Lower leg skin (tissue), 3 donors: ENCODE data around the gene UBE2V1.
"Not testable (repeated sequence)": the region's sequence is repeated elsewhere in the genome, so short reads cannot be mapped to it uniquely, and the experiment has no call there.

Experiments used
- CTCF ChIP-seq, 3 donors: fragments of 450-650 bp; IDR thresholded peaks; one replicate each; pipeline ENCODE4 v1.5.1; 2016; ENCODE audit warnings: antibody characterized with exemption in 3 of 3, mild to moderate bottlenecking in 3 of 3, moderate library complexity in 2 of 3
- POLR2A ChIP-seq, 2 donors: fragments of 450-650 bp; IDR thresholded peaks; one replicate each; pipeline ENCODE4 v1.6.1; 2016 to 2017; ENCODE audit warnings: antibody characterized with exemption in 2 of 2, mild to moderate bottlenecking in 1 of 2, moderate library complexity in 1 of 2

- not testable (repeated sequence) for TF ChIP-seq CTCF, POLR2A (IDR thresholded peaks at IDR 0.05)
Measured at GRCh38 chr20:50135157-50135556, 22.2 kb upstream of the UBE2V1 start.
